ENCODE data around the gene CNTRL.
"Not testable (repeated sequence)": the region's sequence is repeated elsewhere in the genome, so short reads cannot be mapped to it uniquely, and the experiment has no call there.

The CNTRL gene

GRCh38 chr9:121095057-121095456 is 20.3 kb downstream of the CNTRL start:
- Histone ChIP-seq H3K9me3 (ENCODE audit: control insufficient read depth, low read length) (no peaks in the 10 kb centered on the region), H3K27ac (no peak overlapping the region), H3K36me3 (ENCODE audit: control insufficient read depth, insufficient read depth, low read length) (no peaks in the 10 kb centered on the region), H2AFZ (no peak overlapping the region), H3K9ac (no peak overlapping the region), H3K27me3 (ENCODE audit: control insufficient read depth, insufficient read depth, low read length) (no peaks in the 10 kb centered on the region), H3K4me3 (ENCODE audit: low read depth, low read length) (no peak overlapping the region), H3K4me2 (ENCODE audit: low read length) (no peak overlapping the region), H3K4me1 (no peaks in the 10 kb centered on the region), H3K79me2 (no peaks in the 10 kb centered on the region)
- no peak for TF ChIP-seq CTCF (IDR thresholded peaks at IDR 0.05)

GRCh38 chr9:121098567-121099198 is 23.9 kb downstream of the CNTRL start:
- H3K27me3 ChIP-seq (ENCODE audit: control insufficient read depth, insufficient read depth, low read length) = no peaks in the 10 kb centered on the region
- no peak overlapping the region for H3K27ac ChIP-seq
- no peaks in the 10 kb centered on the region for H3K4me1 ChIP-seq
- H3K4me2 ChIP-seq (ENCODE audit: low read length) = no peak overlapping the region
- H3K4me3 ChIP-seq (ENCODE audit: low read depth, low read length) = no peak overlapping the region
- TF ChIP-seq CTCF (IDR thresholded peaks at IDR 0.05) = no peak
- H3K9me3 ChIP-seq (ENCODE audit: control insufficient read depth, low read length) = no peaks in the 10 kb centered on the region
- no peak overlapping the region for H2AFZ ChIP-seq
- no peaks in the 10 kb centered on the region for H3K36me3 ChIP-seq (ENCODE audit: control insufficient read depth, insufficient read depth, low read length)
- no peaks in the 10 kb centered on the region for H3K79me2 ChIP-seq
- H3K9ac ChIP-seq = no peak overlapping the region

GRCh38 chr9:121104054-121104453 is 29.3 kb downstream of the CNTRL start:
- not testable (repeated sequence) for H3K9me3 ChIP-seq (ENCODE audit: control insufficient read depth, low read length); H3K79me2 ChIP-seq; H3K4me2 ChIP-seq (ENCODE audit: low read length); H2AFZ ChIP-seq; H3K9ac ChIP-seq; H3K36me3 ChIP-seq (ENCODE audit: control insufficient read depth, insufficient read depth, low read length); H3K27me3 ChIP-seq (ENCODE audit: control insufficient read depth, insufficient read depth, low read length); H3K4me3 ChIP-seq (ENCODE audit: low read depth, low read length); H3K27ac ChIP-seq; H3K4me1 ChIP-seq

GRCh38 chr9:121105531-121105930 is 30.8 kb downstream of the CNTRL start:
- H3K4me1 ChIP-seq = no peaks in the 10 kb centered on the region
- no peak overlapping the region for H2AFZ ChIP-seq
- no peaks in the 10 kb centered on the region for H3K27me3 ChIP-seq (ENCODE audit: control insufficient read depth, insufficient read depth, low read length)
- no peak for TF ChIP-seq CTCF (IDR thresholded peaks at IDR 0.05)
- H3K4me3 ChIP-seq (ENCODE audit: low read depth, low read length) = no peak overlapping the region
- no peaks in the 10 kb centered on the region for H3K36me3 ChIP-seq (ENCODE audit: control insufficient read depth, insufficient read depth, low read length)
- H3K27ac ChIP-seq = no peak overlapping the region
- H3K4me2 ChIP-seq (ENCODE audit: low read length) = no peak overlapping the region
- no peaks in the 10 kb centered on the region for H3K9me3 ChIP-seq (ENCODE audit: control insufficient read depth, low read length)
- no peaks in the 10 kb centered on the region for H3K79me2 ChIP-seq
- no peak overlapping the region for H3K9ac ChIP-seq

- no peaks in the 10 kb centered on the region for H3K27me3 ChIP-seq (ENCODE audit: control insufficient read depth, insufficient read depth, low read length)
- no peak overlapping the region for H3K9ac ChIP-seq
- no peak overlapping the region for H2AFZ ChIP-seq
- no peaks in the 10 kb centered on the region for H3K9me3 ChIP-seq (ENCODE audit: control insufficient read depth, low read length)
- no peak overlapping the region for H3K4me3 ChIP-seq (ENCODE audit: low read depth, low read length)
- H3K79me2 ChIP-seq = no peaks in the 10 kb centered on the region
- no peak overlapping the region for H3K27ac ChIP-seq
- H3K4me1 ChIP-seq = no peaks in the 10 kb centered on the region
- H3K4me2 ChIP-seq (ENCODE audit: low read length) = no peak overlapping the region
- no peak for TF ChIP-seq CTCF (IDR thresholded peaks at IDR 0.05)
- no peaks in the 10 kb centered on the region for H3K36me3 ChIP-seq (ENCODE audit: control insufficient read depth, insufficient read depth, low read length)
Observed at GRCh38 chr9:121107029-121107428, 32.3 kb downstream of the CNTRL start.

Data from parathyroid adenoma (tissue), 2 donors.